Activated T-cell treated with anti-CD3 and anti-CD28 coated beads for 24 hours (primary cell): ENCODE results near the gene ADAMTS20.
"Not testable (repeated sequence)": the region's sequence is repeated elsewhere in the genome, so short reads cannot be mapped to it uniquely, and the experiment has no call there.

Source experiments
- DNase-seq: peaks from one replicate; pipeline ENCODE4 v3.0.0-alpha.2; 2020; ENCODE audit warnings: low read depth

Gene ADAMTS20

DNA sequence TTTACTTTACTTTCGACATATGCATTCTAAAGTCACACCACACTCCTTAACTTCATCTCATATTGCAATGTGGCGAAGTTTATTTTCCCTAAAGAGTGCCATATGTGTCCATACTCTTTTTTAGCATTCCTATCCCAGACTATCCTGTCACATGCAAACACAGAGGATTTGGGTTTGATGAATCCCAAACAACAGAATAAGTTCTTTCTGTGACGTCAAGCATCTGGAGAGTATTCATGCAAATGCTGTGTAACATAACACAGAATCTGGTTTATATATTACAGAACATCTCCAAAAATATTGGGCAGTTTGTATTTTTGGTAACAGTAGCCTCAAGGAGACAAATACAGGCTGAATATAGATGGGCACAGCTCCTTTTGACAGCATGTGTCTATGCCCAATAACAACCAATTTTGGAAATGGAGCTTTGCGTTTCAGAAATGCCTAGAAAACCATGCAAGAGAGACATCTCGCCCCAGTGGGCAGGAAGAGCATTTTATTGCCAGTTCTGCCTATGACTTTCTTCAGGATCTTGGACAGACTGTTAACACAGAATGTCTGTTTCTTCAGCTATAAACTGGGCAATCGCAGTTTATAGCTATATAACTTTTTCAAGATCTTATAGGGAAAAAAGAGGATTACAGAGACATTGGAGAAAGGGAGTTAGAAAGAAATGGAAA is 190.8 kb downstream of the ADAMTS20 start:
- DNase-seq, result no peak

DNA sequence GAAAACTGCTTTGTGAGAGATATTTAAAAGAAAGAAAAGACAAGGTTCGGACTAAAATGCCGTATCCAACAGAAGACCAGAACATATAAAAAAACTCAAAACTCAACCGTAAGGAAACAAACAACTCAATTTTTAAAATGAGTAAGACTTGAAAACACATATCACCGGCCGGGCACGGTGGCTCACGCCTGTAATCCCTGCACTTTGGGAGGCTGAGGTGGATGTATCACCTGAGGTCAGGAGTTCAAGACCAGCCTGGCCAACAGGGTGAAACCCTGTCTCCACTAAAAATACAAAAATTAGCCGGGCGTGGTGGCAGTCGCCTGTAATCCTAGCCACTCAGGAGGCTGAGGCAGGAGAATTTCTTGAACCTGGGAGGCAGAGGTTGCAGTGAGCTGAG is 192.0 kb downstream of the ADAMTS20 start:
- not testable (repeated sequence) for DNase-seq

DNA sequence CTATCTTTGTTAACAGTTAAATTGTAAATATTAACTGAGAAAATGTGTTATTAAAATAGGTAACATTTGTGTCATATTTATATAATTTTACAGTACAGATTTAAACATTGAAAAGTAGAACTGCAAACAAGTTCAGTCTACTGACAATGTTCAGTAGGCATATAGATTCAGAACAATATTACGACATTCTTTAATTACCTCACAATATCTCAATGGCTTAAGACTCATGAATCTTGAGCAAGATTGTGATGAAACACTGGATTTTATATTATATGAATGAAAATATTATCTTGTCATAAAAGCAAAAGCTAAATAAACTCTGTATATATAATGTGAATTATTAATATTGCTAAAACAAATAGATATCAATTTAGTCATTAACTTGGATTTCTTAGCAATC is 194.9 kb downstream of the ADAMTS20 start:
- no peak for DNase-seq

DNA sequence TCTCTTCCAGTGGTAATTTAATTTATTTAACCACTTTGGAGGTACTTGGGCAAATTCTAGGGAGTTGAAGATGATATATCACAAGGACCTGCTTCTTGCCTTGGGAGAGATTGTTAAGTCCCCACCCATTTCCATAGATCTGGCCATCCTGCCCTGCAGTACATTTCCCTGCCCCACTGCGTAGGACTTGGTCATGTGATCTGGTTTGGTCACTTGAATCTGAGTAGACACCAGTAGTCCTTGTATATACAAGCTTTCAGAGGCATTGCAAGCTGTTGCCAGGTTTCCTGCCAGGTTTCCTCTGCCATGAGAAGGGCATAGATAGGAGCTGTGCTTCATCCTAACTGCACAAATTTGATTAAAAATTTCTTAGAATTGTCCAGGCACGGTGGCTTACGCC is 200.0 kb downstream of the ADAMTS20 start:
- no peak for DNase-seq

DNA sequence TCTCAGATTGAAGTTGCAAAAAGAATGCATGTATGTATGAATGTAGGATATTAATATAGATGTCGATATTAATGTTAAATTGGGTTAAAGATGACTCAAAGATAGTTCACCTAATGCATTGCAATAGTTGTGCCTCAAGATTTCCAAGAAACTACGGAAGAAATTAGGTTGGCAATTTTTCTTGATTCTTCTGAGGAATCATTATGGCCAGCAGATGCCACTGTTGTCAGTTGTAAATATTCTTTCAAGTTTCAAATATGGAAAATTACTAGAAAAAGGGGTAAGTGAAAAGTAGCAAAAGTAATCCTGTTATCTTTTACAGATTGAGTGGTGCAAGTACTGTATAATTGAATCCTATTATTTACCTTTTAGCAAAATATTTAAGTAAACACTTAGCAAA is 202.1 kb downstream of the ADAMTS20 start:
- DNase-seq, result no peak

DNA sequence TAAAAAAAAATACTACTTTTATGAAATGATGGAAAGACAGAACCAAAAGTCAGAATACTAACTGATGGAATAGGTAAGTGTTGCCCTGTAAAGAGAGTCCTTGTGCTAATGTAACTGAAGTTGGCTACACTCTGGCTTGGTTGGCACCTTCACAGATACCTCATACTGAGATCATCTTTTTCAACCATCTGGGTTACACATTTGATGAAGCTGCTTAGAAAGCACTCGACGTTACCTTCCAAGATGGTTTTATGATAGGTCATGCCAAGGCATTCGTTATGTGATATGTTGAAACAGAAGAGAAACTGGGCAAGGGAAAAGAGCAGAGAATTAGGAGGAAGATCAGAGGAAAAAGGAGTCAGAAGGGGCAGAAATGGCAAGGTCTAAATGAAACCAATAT is 203.8 kb downstream of the ADAMTS20 start:
- DNase-seq, result no peak

DNA sequence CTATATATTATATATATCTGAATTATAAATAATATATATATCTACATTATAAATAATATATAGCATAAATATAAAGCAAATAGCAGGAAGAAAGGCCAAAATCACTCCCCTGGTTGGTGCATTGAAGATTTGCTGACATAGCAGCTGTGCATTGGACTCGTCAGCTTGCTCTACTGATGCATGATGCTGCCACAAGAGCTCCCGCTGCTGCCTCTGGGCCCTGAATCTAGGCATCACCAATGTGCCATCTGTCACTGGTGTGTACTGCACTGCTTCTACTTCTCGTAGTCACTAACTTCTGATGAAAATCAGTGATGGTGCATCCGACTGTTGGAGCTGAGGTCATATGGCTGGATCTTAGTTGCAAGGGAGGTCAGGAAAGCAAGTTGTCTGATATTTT is 205.0 kb downstream of the ADAMTS20 start:
- no peak for DNase-seq

DNA sequence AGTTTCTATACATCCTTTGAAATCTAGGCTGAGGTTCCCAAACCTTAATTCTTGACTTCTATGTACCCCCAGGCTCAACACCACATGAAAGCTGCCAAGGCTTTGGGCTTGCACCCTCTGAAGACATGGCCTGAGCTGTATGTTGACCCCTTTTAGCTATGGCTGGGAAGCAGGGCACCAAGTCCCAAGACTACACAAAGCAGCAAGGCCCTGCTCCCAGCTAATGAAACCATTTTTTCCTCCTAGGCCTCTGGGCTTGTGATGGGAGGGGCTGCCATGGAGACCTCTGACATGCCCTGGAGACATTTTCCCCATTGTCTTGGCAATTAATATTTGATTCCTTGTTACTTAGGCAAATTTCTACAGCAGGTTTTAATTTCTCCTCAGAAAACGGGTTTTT is 207.0 kb downstream of the ADAMTS20 start:
- no peak for DNase-seq

DNA sequence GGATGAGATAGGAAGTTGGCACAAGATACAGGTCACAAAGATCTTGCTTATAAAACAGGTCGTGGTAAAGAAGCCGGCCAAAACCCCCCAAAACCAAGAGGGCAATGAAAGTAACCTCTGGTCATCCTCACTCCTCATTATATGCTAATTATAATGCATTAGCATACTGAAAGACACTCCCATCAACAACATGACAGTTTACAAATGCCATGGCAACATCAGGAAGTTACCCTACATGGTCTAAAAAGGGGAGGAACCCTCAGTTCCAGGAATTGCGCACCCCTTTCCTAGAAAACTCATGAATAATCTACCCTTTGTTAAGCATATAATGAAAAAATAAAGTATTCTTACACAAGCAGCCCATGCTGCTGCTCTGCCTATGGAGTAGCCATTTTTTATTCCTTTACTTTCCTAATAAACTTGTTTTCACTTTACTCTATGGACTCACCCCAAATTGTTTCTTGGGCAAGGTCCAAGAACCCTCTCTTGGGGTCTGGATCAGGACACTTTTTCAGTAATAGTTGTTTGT is 210.2 kb downstream of the ADAMTS20 start:
- DNase-seq, result not testable (repeated sequence)

DNA sequence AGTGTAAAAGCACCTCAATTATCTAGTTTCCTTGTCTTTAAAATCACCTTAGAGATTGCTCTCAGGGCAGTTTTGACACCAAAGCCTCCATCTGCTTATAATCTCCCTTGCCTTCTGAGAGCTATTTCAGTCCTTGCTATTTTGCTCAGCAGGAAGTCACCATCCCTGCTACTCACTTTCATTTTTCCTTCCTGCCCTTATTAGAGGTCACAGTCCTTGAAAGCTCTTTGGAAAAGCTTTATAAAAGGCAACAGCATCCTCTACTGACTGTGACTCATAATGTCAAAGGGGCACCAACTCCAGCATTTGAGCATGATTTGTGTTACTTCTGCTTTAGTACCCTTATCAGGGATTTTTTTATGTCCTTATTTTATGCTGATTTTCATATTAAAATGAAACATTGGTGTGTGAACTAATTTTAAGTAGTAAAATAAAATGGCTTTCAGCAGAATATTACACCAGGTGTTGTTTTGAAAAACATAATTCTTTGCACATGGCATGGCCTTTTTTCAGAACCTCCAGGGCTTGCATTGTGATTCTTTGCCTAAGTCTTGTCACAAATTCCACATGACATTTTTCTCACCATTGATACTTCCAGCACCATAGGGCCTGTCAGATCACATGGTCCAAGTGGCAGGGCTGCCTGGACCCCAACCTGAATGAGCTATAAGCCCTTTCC is 213.0 kb downstream of the ADAMTS20 start:
- no peak for DNase-seq

DNA sequence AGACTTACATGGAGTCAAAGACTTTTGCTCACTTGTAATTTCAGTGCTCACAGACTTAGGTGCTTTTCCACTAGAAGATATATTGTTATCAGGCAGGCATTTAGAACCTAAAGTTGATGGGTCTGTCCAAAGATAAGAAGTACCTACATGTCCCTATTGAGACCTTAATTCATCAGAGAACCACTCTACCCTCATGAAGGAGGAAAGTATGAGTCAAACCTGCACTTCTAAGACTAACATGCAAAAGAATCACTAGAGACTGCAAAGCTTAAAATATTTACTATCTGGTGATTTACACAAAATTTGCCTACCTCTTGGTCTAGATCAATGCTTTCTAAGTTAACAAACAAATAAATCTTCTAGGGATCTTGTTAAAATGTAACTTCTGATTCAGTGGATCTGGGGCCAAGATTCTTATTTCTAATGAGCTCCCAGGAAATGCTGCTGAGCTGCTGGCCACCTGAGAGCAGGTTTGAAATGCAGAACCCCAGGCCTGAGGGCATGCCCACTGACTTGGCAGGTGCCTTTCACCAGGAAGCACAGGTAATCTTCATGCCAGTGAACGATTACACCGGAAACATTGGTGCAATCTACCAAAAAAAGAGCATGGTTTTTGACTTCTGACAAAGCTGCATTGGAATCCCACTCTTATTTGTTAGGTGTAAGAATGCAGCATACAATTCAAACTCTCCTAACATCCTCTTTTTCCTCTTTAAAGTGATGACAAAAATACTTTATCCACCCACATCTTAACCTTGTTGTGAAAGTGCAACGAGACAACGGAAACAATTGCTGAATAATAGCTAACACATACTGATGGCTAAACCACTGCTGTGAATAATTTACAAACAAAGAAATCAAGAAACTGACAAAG is 214.2 kb downstream of the ADAMTS20 start:
- no peak for DNase-seq

DNA sequence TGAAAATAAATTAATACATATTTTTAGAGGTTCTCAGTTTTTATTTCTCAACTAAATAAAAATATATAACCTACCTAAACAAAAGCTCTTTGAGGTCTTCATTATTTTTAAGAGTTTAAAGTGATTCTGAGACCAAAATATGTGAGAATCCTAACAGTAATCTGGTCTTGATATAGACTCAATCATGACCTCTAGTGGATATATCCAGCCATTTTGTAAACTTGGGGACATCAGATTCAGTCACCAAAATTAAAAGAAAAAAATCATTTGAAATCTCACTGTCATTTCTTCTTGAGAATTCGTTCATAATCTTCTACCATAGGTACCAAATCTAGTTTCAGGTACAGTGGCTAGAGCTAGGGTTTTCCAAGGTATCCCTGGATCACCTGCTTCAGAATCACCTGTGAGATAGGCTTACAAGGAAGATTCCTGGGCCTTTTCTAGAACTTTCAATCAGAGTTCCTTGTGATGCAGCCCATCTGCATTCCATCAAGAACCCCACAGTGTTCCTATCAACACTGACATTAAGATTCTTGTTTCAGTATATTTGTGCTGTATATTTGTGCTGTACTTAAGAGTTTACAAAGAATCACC is 214.9 kb downstream of the ADAMTS20 start:
- DNase-seq, result no peak

DNA sequence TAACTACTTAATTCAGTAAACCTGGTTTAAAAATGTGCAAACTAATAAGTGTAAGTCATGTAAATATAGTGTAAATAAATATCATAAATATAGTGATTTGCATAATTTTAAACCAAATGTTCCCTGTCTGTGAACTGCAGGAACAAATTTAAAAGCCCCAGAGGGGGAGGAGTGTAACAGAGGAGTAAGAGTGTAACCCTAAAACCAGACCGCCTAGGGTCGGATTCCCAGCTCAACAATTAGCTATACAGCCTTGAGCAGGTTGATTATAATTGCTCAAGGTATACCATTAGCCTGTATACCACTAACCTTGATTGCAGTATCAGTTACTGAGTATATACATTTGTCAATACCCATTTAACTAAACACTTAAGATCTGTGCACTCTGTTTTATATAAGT is 218.4 kb downstream of the ADAMTS20 start:
- no peak for DNase-seq

DNA sequence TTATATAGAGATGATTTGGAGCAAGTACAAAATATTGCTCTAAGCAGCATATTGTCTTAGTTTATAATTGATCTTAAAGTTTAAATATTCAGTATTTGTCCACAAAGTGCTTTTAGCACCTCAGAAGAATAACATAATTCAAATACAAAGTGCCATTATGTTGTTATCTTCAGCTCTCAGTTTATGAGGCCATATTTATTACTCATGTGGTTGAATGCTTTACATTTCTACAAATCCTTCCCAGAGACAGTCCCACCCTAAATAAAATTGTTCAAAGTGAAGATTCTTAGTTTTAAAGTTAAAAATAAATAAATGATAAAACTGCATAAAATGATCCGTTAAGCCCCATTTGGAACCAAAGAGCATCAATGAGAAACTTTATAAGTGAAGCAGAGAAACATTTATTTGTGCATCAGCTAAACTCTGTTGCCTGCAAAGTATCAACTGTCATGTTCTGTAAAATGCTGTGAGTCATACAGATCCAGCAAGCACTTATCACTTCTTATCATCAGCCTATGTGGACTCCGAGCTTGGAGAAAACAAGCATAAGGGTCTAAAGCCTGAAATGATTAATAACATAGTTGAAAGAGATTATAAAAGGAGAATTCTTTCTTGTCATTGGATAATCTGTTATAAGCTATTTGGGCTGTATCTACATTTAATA is 218.9 kb downstream of the ADAMTS20 start:
- no peak for DNase-seq

DNA sequence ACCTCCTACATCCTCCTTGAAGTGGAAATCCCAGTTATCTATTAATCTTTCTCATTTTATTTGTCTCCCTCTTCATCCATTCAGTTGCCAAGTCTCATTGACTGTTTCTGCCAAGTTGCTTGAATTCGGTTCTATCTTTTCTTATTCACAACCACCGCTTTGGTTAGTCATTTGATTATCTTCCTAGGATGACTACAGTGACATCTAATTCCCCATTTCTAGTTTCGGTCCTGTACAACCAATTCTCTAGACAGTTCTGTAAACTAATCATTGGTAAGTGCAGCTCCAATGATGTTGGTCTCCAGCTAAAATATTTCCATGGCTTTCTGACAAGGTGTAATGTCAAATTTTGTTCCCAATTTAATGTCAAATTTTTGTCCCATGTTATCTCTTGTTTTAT is 220.1 kb downstream of the ADAMTS20 start:
- DNase-seq, result no peak

DNA sequence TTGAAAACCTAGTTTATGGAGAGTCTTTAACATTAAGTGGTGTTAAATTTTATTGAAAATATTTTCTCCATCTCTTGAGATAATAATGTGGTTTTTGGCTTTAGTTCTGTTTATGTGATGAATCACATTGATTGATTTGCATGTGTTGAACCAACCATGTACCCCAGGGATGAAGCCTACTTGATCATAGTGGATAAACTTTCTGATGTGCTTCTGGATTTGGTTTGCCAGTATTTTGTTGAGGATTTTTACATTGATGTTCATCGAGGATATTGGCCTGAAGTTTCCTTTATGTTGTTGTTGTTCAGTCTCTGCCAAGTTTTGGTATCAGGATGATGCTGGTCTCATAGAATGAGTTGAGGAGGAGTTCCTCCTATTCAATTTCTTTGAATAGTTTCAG is 222.6 kb downstream of the ADAMTS20 start:
- DNase-seq, result no peak

DNA sequence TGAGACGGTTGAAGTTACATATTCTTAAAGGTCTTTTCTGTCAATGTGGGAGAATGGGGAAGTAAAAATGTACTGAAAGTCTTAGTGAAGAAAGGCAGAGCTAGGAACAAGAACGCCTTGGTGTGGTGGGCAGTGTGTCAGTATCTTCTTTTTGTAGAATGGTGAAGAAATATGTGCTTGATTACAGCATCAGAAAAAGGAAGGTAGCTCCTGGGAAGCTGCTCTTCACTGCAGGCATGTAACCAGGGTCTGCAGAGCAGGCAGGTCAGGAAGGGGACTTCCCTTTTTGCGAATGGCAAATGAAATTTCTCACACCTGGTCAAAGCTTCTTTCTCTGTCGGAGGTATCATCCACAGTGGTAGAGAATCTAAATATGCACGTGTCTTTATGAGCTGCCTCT is 226.2 kb downstream of the ADAMTS20 start:
- no peak for DNase-seq

DNA sequence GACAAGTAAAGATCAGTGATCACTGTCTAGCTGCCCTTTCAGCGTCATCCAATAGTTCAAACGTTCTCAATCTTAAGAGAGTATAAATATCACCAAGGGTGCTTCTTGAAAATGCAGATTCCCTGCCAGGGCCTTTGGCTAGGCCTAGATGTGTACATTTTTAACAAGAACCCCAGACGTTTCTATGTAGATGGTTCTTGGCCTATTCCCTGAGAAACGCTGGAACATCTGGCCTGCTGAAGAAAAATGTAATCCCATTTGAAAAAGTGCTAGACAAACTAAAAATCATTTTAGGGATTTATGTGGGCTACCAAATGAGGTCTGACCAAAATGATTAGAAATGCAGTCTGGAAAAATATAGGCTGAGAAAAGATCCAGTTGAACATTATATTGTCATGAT is 231.7 kb downstream of the ADAMTS20 start:
- DNase-seq, result no peak

DNA sequence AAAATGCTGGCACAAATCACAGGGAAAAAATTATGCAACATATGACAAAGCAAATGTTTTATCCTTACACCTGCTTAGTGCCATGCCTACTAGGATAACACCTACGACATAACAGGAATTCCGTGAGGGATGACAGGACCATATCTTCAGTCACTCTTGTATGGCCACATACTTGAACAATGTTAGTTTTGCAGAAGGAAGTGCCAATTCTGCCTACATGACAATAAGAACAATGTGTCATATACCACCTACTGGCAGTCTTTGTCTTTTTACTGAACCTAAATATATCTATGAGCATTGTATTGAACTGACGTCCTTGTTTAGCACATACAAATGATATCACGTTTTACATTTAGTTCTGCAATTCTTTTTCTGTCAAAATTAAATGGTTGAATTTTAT is 234.0 kb downstream of the ADAMTS20 start:
- DNase-seq, result no peak

DNA sequence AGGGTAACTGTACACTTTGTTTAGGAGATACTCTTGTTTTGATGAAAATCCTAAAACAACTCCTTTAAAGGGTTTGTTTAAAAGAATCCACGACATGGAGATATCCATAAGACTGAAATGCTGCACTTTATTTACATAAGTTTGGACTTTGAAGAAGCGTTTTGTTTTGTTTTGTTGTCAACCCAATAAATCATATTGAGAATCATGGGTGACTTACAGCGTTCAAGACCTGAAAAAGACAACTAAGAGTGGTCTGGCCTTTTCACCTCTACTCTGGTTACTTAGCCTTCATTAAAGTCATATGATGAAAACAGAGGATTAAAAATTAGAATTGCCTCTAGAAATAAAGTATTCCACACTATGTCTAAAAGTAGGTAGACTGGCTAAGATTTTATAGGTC is 234.8 kb downstream of the ADAMTS20 start:
- no peak for DNase-seq

DNA sequence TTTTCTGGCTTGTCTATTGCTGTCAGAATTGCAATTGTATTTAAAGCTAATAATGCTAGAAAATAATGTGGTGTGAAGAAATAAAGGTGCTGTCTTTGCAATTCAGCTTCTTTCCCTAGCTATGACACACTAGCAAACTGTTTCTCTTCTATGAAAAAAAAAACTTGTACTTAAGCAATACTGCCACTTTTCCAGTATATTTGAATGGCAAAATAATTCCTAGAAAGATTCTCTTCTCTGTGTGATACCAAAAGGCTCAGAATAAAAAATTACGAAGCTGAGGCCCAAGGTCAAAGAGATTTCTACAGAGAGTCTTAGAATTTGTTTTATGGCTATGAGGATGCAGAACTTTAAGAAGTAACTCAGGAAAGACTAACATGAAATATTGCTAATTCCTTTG is 235.5 kb downstream of the ADAMTS20 start:
- DNase-seq, result no peak

DNA sequence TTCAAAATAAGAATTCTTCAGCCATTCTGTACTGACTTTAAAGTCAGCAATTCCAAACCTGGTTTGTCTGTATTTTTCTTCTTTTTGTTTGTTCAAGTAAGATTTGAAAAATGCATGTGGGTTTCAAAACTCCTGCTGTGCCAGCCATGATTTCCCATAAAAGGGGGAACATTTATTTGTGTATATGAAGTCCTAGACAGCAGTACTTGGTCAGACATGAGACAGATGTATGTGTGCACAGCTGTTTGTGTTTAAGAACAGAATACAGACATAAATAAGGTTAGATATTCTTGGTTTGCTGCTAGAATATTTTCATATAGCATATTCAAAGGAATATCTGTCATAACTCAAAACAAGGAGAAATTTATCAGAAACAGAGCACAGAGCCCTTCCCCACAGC is 236.0 kb downstream of the ADAMTS20 start:
- no peak for DNase-seq
